Measurements from ENCODE around the gene ANHX.

ANHX gene

GRCh38 chr12:133225527-133225926 lies 10.2 kb downstream of the ANHX start:
- H3K27me3 ChIP-seq (ENCODE audit: insufficient read depth, low read length) = no peaks in the 10 kb centered on the region
- no peaks in the 10 kb centered on the region for H3K4me1 ChIP-seq (ENCODE audit: insufficient read depth, low read length, severe bottlenecking)
- no peak overlapping the region for H3K4me2 ChIP-seq (ENCODE audit: low read length)
- H2AFZ ChIP-seq (ENCODE audit: low read length) = no peak overlapping the region
- H3K9me3 ChIP-seq (ENCODE audit: low read length) = peaks cover 5% of the 10 kb centered on the region; the same call in 1 of the 2 replicates
- no peak overlapping the region for H3K9ac ChIP-seq (ENCODE audit: low read length)
- TF ChIP-seq EZH2 (IDR thresholded peaks at IDR 0.05; ENCODE audit: borderline replicate concordance, low read length) (no peak), CTCF (IDR thresholded peaks at IDR 0.05; ENCODE audit: low read length) (no peak)
- H3K79me2 ChIP-seq (ENCODE audit: insufficient read depth, low read length) = no peaks in the 10 kb centered on the region
- H3K9me2 ChIP-seq (ENCODE audit: low read depth, low read length) = no peaks in the 10 kb centered on the region
- no peak overlapping the region for H3K27ac ChIP-seq (ENCODE audit: low read depth, low read length, poor library complexity, severe bottlenecking)
- no peak overlapping the region for H3K4me3 ChIP-seq (ENCODE audit: low read depth, low read length, poor library complexity, severe bottlenecking)
- H4K20me1 ChIP-seq (ENCODE audit: insufficient read depth, low read length) = no peaks in the 10 kb centered on the region
- no peaks in the 10 kb centered on the region for H3F3A ChIP-seq (ENCODE audit: insufficient read depth, low read length)
- no peaks in the 10 kb centered on the region for H3K36me3 ChIP-seq (ENCODE audit: insufficient read depth, low read length)

- Histone ChIP-seq H3K36me3 (ENCODE audit: insufficient read depth, low read length) (no peaks in the 10 kb centered on the region), H3K9ac (ENCODE audit: low read length) (no peak overlapping the region), H3K4me3 (ENCODE audit: low read depth, low read length, poor library complexity, severe bottlenecking) (no peak overlapping the region), H3F3A (ENCODE audit: insufficient read depth, low read length) (no peaks in the 10 kb centered on the region), H2AFZ (ENCODE audit: low read length) (no peak overlapping the region), H4K20me1 (ENCODE audit: insufficient read depth, low read length) (no peaks in the 10 kb centered on the region), H3K79me2 (ENCODE audit: insufficient read depth, low read length) (no peaks in the 10 kb centered on the region), H3K4me2 (ENCODE audit: low read length) (no peak overlapping the region), H3K27me3 (ENCODE audit: insufficient read depth, low read length) (no peaks in the 10 kb centered on the region), H3K9me3 (ENCODE audit: low read length) (peaks cover 7% of the 10 kb centered on the region; the same call in 1 of the 2 replicates), H3K27ac (ENCODE audit: low read depth, low read length, poor library complexity, severe bottlenecking) (no peak overlapping the region), H3K4me1 (ENCODE audit: insufficient read depth, low read length, severe bottlenecking) (no peaks in the 10 kb centered on the region), H3K9me2 (ENCODE audit: low read depth, low read length) (no peaks in the 10 kb centered on the region)
- no peak for TF ChIP-seq CTCF (IDR thresholded peaks at IDR 0.05; ENCODE audit: low read length)
- TF ChIP-seq EZH2 (IDR thresholded peaks at IDR 0.05; ENCODE audit: borderline replicate concordance, low read length) = no peak
Observed at GRCh38 chr12:133222211-133222610, 13.5 kb downstream of the ANHX start.

- no peak for TF ChIP-seq CTCF (IDR thresholded peaks at IDR 0.05; ENCODE audit: low read length)
- TF ChIP-seq EZH2 (IDR thresholded peaks at IDR 0.05; ENCODE audit: borderline replicate concordance, low read length) = no peak
- Histone ChIP-seq H3K4me3 (ENCODE audit: low read depth, low read length, poor library complexity, severe bottlenecking) (no peak overlapping the region), H2AFZ (ENCODE audit: low read length) (no peak overlapping the region)
Observed at GRCh38 chr12:133221241-133221640, 14.4 kb downstream of the ANHX start.

More at GRCh38 chr12:133221241-133221640, 14.4 kb downstream of the ANHX start:
- Histone ChIP-seq H3K9me2 (ENCODE audit: low read depth, low read length) (no peaks in the 10 kb centered on the region), H4K20me1 (ENCODE audit: insufficient read depth, low read length) (no peaks in the 10 kb centered on the region), H3K4me2 (ENCODE audit: low read length) (no peak overlapping the region), H3K4me1 (ENCODE audit: insufficient read depth, low read length, severe bottlenecking) (no peaks in the 10 kb centered on the region), H3K9ac (ENCODE audit: low read length) (no peak overlapping the region), H3K36me3 (ENCODE audit: insufficient read depth, low read length) (no peaks in the 10 kb centered on the region), H3F3A (ENCODE audit: insufficient read depth, low read length) (no peaks in the 10 kb centered on the region), H3K9me3 (ENCODE audit: low read length) (peaks cover 7% of the 10 kb centered on the region; the same call in 1 of the 2 replicates), H3K27ac (ENCODE audit: low read depth, low read length, poor library complexity, severe bottlenecking) (no peak overlapping the region), H3K27me3 (ENCODE audit: insufficient read depth, low read length) (no peaks in the 10 kb centered on the region), H3K79me2 (ENCODE audit: insufficient read depth, low read length) (no peaks in the 10 kb centered on the region)

Data from OCI-LY1 (cell line).